SK-N-SH treated with all-trans-retinoic acid at 6 μM for 48 hours (cell line): Measurements from ENCODE around the gene TTC28.

ENCODE experiments used
- ATAC-seq: fragments of 200-7000 bp; cut with Tn5 transposase; 3 replicates; pipeline ENCODE4 v1.9.1; 2020; ENCODE audit warnings: mild to moderate bottlenecking, moderate library complexity
- ARNTL ChIP-seq: fragments of 450-650 bp; formaldehyde crosslinking; IDR thresholded peaks from 2 replicates; pipeline ENCODE4 v1.5.0; 2020; ENCODE audit warnings: low read depth, mild to moderate bottlenecking, moderate library complexity, borderline replicate concordance
- BACH2 ChIP-seq: fragments of 250-450 bp; sonication (Bioruptor Pico); IDR thresholded peaks from 2 replicates; pipeline ENCODE4 v1.9.0; 2021; ENCODE audit warnings: mild to moderate bottlenecking, borderline replicate concordance
- CSDC2 ChIP-seq: fragments of 250-450 bp; sonication (Bioruptor Pico); IDR thresholded peaks from 2 replicates; pipeline ENCODE4 v1.5.0; 2020; ENCODE audit warnings: mild to moderate bottlenecking, moderate library complexity
- ESRRG ChIP-seq: fragments of 250-450 bp; sonication (Bioruptor Pico); IDR thresholded peaks from 2 replicates; pipeline ENCODE4 v1.6.1; 2021; ENCODE audit warnings: mild to moderate bottlenecking
- GLIS3 ChIP-seq: fragments of 250-450 bp; sonication (Bioruptor Pico); IDR thresholded peaks from 2 replicates; pipeline ENCODE4 v1.5.0; 2020; ENCODE audit warnings: mild to moderate bottlenecking, moderate library complexity
- ISL1 ChIP-seq: fragments of 250-450 bp; sonication (Bioruptor Pico); IDR thresholded peaks from 2 replicates; pipeline ENCODE4 v2.1.2; 2022; ENCODE audit warnings: mild to moderate bottlenecking, moderate library complexity
- OSR1 ChIP-seq: fragments of 250-450 bp; sonication (Bioruptor Pico); IDR thresholded peaks from 2 replicates; pipeline ENCODE4 v1.8.0; 2022; ENCODE audit warnings: moderate library complexity, mild to moderate bottlenecking, inconsistent platforms
- PATZ1 ChIP-seq: fragments of 250-450 bp; sonication (Bioruptor Pico); IDR thresholded peaks from 2 replicates; pipeline ENCODE4 v1.8.0; 2020; ENCODE audit warnings: mild to moderate bottlenecking, moderate library complexity, borderline replicate concordance
- POU6F1 ChIP-seq: fragments of 250-450 bp; sonication (Bioruptor Pico); IDR thresholded peaks from 2 replicates; pipeline ENCODE4 v1.8.0; 2021; ENCODE audit warnings: low read depth, mild to moderate bottlenecking, moderate library complexity, borderline replicate concordance
- PPARA ChIP-seq: fragments of 250-450 bp; sonication (Bioruptor Pico); IDR thresholded peaks from 2 replicates; pipeline ENCODE4 v1.5.0; 2020; ENCODE audit warnings: mild to moderate bottlenecking, borderline replicate concordance
- RARB ChIP-seq: fragments of 250-450 bp; sonication (Bioruptor Pico); IDR thresholded peaks from 2 replicates; pipeline ENCODE4 v1.8.0; 2021; ENCODE audit warnings: mild to moderate bottlenecking, moderate library complexity
- SNAI2 ChIP-seq: fragments of 250-450 bp; sonication (Bioruptor Pico); IDR thresholded peaks from 2 replicates; pipeline ENCODE4 v1.5.0; 2020; ENCODE audit warnings: mild to moderate bottlenecking, moderate library complexity
- TOX ChIP-seq: fragments of 250-450 bp; sonication (Bioruptor Pico); IDR thresholded peaks from 2 replicates; pipeline ENCODE4 v1.8.0; 2021; ENCODE audit warnings: mild to moderate bottlenecking, moderate library complexity, borderline replicate concordance
- ZC3H10 ChIP-seq: fragments of 250-450 bp; sonication (Bioruptor Pico); IDR thresholded peaks from 2 replicates; pipeline ENCODE4 v1.5.1; 2021; ENCODE audit warnings: mild to moderate bottlenecking, moderate library complexity
- ZFP30 ChIP-seq: fragments of 450-650 bp; formaldehyde crosslinking; IDR thresholded peaks from 2 replicates; pipeline ENCODE4 v1.5.0; 2022; ENCODE audit warnings: mild to moderate bottlenecking, moderate library complexity
- ZNF565 ChIP-seq: fragments of 450-650 bp; formaldehyde crosslinking; conservative IDR thresholded peaks from 2 replicates; pipeline ENCODE4 v1.5.0; 2020; ENCODE audit warnings: low read depth, mild to moderate bottlenecking, moderate library complexity
- ZNF70 ChIP-seq: fragments of 450-650 bp; formaldehyde crosslinking; IDR thresholded peaks from 2 replicates; pipeline ENCODE4 v1.5.0; 2020; ENCODE audit warnings: mild to moderate bottlenecking, moderate library complexity
- TF ChIP-seq, protein P1 (sequence below): fragments of 250-450 bp; sonication (Bioruptor Pico); IDR thresholded peaks from 2 replicates; pipeline ENCODE4 v1.5.1; 2020; ENCODE audit warnings: low read depth, mild to moderate bottlenecking, moderate library complexity
- TF ChIP-seq, protein P2 (sequence below): fragments of 250-450 bp; sonication (Bioruptor Pico); IDR thresholded peaks from 2 replicates; pipeline ENCODE4 v1.5.0; 2020; ENCODE audit warnings: mild to moderate bottlenecking, moderate library complexity

The TTC28 gene

DNA sequence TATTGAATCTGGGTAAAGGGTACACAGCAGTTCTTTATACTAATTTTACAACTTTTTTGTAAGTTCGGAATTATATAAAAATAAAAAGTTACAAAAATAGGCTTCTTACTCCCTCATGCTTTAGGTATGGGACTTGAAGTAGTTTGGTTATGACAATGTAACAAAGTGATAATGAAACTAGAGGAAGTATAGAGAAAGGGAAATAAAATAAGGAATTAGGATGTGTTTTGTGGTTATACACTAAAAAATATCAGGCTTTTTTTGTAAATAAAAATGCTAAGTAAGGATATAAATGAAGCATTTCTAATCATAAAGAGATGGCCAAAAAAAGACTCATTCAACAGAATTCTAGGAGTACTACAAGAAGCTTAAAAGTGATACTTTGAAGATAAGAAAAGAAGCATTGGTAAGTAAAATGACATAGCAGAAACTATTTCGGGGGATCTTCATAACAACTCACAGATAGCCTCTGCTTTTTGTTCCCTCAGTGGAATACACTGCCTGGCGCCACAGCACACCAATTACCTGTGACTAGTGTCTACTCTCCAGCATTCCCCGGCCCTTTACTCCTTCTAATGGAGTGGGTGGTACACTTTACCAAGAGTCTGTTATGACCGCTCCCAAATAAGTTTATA is 437.9 kb downstream of the TTC28 start:
- TF ChIP-seq POU6F1 (no peak), PATZ1 (CRISPR knock-in tag) (no peak), CSDC2 (CRISPR knock-in tag) (no peak), ZC3H10 (CRISPR knock-in tag) (no peak), ISL1 (peak; percentile 87)
- TF ChIP-seq, protein P1, sequence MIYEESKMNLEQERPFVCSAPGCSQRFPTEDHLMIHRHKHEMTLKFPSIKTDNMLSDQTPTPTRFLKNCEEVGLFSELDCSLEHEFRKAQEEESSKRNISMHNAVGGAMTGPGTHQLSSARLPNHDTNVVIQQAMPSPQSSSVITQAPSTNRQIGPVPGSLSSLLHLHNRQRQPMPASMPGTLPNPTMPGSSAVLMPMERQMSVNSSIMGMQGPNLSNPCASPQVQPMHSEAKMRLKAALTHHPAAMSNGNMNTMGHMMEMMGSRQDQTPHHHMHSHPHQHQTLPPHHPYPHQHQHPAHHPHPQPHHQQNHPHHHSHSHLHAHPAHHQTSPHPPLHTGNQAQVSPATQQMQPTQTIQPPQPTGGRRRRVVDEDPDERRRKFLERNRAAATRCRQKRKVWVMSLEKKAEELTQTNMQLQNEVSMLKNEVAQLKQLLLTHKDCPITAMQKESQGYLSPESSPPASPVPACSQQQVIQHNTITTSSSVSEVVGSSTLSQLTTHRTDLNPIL: no peak
- no peak for ATAC-seq

DNA sequence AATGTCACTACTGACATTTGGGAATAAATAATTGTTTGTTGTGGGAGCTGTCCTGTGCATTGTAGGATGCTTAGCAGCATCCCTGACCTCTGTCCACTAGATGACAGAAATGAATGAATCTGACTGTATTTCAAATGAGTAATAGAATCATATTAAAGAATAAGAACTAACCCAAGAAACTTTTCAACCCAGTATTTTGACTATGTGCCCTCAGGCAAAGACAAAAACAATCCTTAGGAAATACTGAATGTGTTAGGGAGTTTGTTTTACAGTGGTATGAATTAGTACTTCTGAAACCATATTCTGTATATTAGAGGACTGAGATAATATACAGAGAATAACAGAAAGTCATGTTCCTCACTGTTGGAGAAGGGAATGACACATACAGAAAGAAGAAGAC is 439.7 kb downstream of the TTC28 start:
- TF ChIP-seq ZNF70: no peak
- TF ChIP-seq CSDC2 (CRISPR knock-in tag): no peak
- no peak for TF ChIP-seq TOX (CRISPR knock-in tag)
- no peak for TF ChIP-seq PPARA (CRISPR knock-in tag)
- TF ChIP-seq, protein P2, sequence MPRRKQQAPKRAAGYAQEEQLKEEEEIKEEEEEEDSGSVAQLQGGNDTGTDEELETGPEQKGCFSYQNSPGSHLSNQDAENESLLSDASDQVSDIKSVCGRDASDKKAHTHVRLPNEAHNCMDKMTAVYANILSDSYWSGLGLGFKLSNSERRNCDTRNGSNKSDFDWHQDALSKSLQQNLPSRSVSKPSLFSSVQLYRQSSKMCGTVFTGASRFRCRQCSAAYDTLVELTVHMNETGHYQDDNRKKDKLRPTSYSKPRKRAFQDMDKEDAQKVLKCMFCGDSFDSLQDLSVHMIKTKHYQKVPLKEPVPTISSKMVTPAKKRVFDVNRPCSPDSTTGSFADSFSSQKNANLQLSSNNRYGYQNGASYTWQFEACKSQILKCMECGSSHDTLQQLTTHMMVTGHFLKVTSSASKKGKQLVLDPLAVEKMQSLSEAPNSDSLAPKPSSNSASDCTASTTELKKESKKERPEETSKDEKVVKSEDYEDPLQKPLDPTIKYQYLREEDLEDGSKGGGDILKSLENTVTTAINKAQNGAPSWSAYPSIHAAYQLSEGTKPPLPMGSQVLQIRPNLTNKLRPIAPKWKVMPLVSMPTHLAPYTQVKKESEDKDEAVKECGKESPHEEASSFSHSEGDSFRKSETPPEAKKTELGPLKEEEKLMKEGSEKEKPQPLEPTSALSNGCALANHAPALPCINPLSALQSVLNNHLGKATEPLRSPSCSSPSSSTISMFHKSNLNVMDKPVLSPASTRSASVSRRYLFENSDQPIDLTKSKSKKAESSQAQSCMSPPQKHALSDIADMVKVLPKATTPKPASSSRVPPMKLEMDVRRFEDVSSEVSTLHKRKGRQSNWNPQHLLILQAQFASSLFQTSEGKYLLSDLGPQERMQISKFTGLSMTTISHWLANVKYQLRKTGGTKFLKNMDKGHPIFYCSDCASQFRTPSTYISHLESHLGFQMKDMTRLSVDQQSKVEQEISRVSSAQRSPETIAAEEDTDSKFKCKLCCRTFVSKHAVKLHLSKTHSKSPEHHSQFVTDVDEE (CRISPR knock-in tag): no peak
- TF ChIP-seq BACH2 (CRISPR knock-in tag): no peak
- TF ChIP-seq PATZ1 (CRISPR knock-in tag): no peak
- TF ChIP-seq ZNF565 (CRISPR knock-in tag): no peak
- TF ChIP-seq GLIS3 (CRISPR knock-in tag): no peak
- TF ChIP-seq, all 23 proteins: peak for 0
- no peak for ATAC-seq

- no peak for ATAC-seq
- TF ChIP-seq ARNTL (no peak), ESRRG (CRISPR knock-in tag) (no peak), SNAI2 (CRISPR knock-in tag) (no peak), BACH2 (CRISPR knock-in tag) (no peak), ZFP30 (CRISPR knock-in tag) (no peak), GLIS3 (CRISPR knock-in tag) (no peak), OSR1 (CRISPR knock-in tag) (no peak), CSDC2 (CRISPR knock-in tag) (no peak), RARB (CRISPR knock-in tag) (no peak), PPARA (CRISPR knock-in tag) (no peak), ZNF565 (CRISPR knock-in tag) (no peak), PATZ1 (CRISPR knock-in tag) (no peak), ZC3H10 (CRISPR knock-in tag) (no peak), ISL1 (no peak)
- TF ChIP-seq, protein P2 (CRISPR knock-in tag): no peak
- TF ChIP-seq, protein P1: no peak
Measured at GRCh38 chr22:28237783-28238182, 441.9 kb downstream of the TTC28 start.
